Measurements from ENCODE around the gene KLF16.
"Not testable (repeated sequence)": the region's sequence is repeated elsewhere in the genome, so short reads cannot be mapped to it uniquely, and the experiment has no call there.

DNA sequence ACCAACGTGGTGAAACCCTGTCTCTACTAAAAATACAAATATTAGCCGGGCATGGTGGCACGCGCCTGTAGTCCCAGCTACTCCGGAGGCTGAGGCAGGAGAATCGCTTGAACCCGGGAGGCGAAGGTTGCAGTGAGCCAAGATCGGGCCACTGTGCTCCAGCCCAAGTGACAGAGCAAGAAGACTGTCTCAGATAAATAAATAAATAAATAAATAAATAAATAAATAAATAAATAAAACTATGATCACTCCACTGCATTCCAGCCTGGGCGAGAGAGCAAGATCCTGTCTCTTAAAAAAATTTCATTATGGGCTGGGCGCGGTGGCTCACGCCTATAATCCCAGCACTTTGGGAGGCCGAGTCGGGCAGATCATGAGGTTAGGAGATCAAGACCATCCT, 23.0 kb upstream of the KLF16 start:
- TF ChIP-seq, protein P1, sequence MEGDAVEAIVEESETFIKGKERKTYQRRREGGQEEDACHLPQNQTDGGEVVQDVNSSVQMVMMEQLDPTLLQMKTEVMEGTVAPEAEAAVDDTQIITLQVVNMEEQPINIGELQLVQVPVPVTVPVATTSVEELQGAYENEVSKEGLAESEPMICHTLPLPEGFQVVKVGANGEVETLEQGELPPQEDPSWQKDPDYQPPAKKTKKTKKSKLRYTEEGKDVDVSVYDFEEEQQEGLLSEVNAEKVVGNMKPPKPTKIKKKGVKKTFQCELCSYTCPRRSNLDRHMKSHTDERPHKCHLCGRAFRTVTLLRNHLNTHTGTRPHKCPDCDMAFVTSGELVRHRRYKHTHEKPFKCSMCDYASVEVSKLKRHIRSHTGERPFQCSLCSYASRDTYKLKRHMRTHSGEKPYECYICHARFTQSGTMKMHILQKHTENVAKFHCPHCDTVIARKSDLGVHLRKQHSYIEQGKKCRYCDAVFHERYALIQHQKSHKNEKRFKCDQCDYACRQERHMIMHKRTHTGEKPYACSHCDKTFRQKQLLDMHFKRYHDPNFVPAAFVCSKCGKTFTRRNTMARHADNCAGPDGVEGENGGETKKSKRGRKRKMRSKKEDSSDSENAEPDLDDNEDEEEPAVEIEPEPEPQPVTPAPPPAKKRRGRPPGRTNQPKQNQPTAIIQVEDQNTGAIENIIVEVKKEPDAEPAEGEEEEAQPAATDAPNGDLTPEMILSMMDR (IDR thresholded peaks at IDR 0.05) = not testable (repeated sequence)
- TF ChIP-seq ZFX (IDR thresholded peaks at IDR 0.05; ENCODE audit: borderline replicate concordance) = not testable (repeated sequence)
